ENCODE results near the gene LYPD5.

DNA sequence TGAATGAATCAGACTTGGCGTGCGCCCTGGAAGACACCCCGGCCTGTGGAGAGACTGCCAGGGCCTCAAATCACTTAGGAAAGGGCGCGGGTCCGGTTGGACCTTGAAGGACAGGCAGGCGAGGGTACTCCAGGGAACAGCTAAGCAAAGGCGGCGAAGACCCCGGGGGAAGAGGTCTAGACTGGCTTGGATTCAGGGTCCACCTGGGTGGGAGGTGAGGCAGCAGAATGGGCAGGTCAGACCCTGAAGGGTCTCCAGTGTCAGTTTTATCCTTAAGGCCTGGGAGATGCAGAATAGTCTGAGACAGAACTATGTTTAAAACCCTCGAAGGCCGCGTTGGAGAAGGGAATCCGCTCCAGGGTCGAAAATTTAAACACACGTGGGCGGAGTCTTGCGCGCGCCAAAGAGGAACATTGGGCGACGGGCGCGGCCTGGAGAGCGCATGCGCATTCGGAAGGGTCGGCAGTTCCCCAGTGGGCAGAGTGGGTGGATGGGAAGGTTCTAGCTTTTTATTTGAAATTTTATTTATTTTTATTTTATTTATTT, 46.9 kb downstream of the LYPD5 start:
- TF ChIP-seq, protein P1, sequence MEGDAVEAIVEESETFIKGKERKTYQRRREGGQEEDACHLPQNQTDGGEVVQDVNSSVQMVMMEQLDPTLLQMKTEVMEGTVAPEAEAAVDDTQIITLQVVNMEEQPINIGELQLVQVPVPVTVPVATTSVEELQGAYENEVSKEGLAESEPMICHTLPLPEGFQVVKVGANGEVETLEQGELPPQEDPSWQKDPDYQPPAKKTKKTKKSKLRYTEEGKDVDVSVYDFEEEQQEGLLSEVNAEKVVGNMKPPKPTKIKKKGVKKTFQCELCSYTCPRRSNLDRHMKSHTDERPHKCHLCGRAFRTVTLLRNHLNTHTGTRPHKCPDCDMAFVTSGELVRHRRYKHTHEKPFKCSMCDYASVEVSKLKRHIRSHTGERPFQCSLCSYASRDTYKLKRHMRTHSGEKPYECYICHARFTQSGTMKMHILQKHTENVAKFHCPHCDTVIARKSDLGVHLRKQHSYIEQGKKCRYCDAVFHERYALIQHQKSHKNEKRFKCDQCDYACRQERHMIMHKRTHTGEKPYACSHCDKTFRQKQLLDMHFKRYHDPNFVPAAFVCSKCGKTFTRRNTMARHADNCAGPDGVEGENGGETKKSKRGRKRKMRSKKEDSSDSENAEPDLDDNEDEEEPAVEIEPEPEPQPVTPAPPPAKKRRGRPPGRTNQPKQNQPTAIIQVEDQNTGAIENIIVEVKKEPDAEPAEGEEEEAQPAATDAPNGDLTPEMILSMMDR (IDR thresholded peaks at IDR 0.05) = no peak
- no peak for TF ChIP-seq POLR2A (IDR thresholded peaks at IDR 0.05)

All from right lobe of liver (tissue), 4 donors.